ENCODE results near the gene SPACDR. TPM values are rescaled to one million over a fixed set of nuclear protein-coding genes. Genes with fewer than 3 reads are reported as not detected.

SPACDR gene
- total RNA-seq, 1 experiment from 2014 or later = not detected

GRCh38 chr7:100486111-100486636 is 22.1 kb upstream of the SPACDR start:
- Histone ChIP-seq H3K14ac (ENCODE audit: insufficient read depth, low read length) (no peak overlapping the region), H3K4ac (ENCODE audit: low read depth, low read length) (no peak overlapping the region), H4K8ac (replicated peaks; ENCODE audit: insufficient read length, low read depth, low read length) (no peak overlapping the region), H3K27ac (ENCODE audit: insufficient read length, low read depth, low read length) (no peak overlapping the region), H4K20me1 (ENCODE audit: control insufficient read depth, insufficient read depth, insufficient read length) (no peaks in the 10 kb centered on the region), H4K91ac (ENCODE audit: insufficient read length, low read depth, low read length) (no peak overlapping the region), H2BK15ac (ENCODE audit: low read depth, low read length) (no peak overlapping the region), H2BK5ac (ENCODE audit: insufficient read length, low read length) (no peak overlapping the region), H2AFZ (ENCODE audit: low read length) (no peak overlapping the region), H3K9ac (ENCODE audit: extremely low read depth, insufficient read length, low read length) (no peak overlapping the region), H3K79me1 (ENCODE audit: insufficient read depth, low read depth, low read length, poor library complexity, severe bottlenecking) (no peaks in the 10 kb centered on the region), H3K56ac (ENCODE audit: insufficient read length, low read depth, low read length) (no peak overlapping the region), H3K4me2 (ENCODE audit: insufficient read depth, insufficient read length, low read length) (no peak overlapping the region), H3K23me2 (ENCODE audit: insufficient read length, low read depth, low read length, poor library complexity, severe bottlenecking) (peaks cover 5% of the 10 kb centered on the region), H3K79me2 (ENCODE audit: insufficient read depth, low read length) (no peaks in the 10 kb centered on the region), H3K18ac (ENCODE audit: insufficient read length, low read depth, low read length) (no peak overlapping the region), H3T11ph (ENCODE audit: low read length) (no peak overlapping the region), H2BK12ac (ENCODE audit: insufficient read length, low read depth, low read length) (no peak overlapping the region), H2BK120ac (ENCODE audit: low read depth, low read length, poor library complexity, severe bottlenecking) (no peak overlapping the region), H3K27me3 (ENCODE audit: insufficient read depth, low read length) (no peaks in the 10 kb centered on the region), H2AK5ac (ENCODE audit: insufficient read length, low read length) (no peak overlapping the region), H2BK20ac (ENCODE audit: low read depth, low read length, poor library complexity, severe bottlenecking) (no peak overlapping the region), H3K9me3 (ENCODE audit: control insufficient read depth, low read depth, low read length) (no peaks in the 10 kb centered on the region), H4K5ac (ENCODE audit: insufficient read length, low read depth, low read length) (no peak overlapping the region), H3K4me1 (ENCODE audit: insufficient read depth, low read length) (peaks cover 2% of the 10 kb centered on the region; the same call in 1 of the 2 replicates), H3K23ac (ENCODE audit: insufficient read length, low read depth, low read length) (no peak overlapping the region)
- peaks cover 25 to 50% of the 10 kb centered on the region in 2 experiments for H3K4me1 Mint-ChIP-seq
- peaks cover 0 to 2% of the 10 kb centered on the region in 2 experiments; a peak in 2 of 5 replicates for H3K9me3 Mint-ChIP-seq
- H3K36me3 Mint-ChIP-seq (ENCODE audit: insufficient read depth in 1 of 3, low read depth in 3 of 3) = peaks cover 0 to 8% (median 0%) of the 10 kb centered on the region in 3 experiments; a peak in 1 of 7 replicates
- peak overlapping the region in 2 of 3 experiments; percentile 61; a peak in 5 of 7 replicates for H3K27ac Mint-ChIP-seq
- H3K27me3 Mint-ChIP-seq (ENCODE audit: low read depth) = no peaks in the 10 kb centered on the region
- H3K4me3 Mint-ChIP-seq = 0 out of 5 replicates have a peak overlapping the region, but pooled peaks of 1 of the 2 experiments have one; percentile 0
- WGBS (ENCODE audit: extremely low coverage, insufficient read length, low lambda C conversion rate) = no CpG with 5 or more reads among the region's 5 CpGs
- TF ChIP-seq, protein P1, sequence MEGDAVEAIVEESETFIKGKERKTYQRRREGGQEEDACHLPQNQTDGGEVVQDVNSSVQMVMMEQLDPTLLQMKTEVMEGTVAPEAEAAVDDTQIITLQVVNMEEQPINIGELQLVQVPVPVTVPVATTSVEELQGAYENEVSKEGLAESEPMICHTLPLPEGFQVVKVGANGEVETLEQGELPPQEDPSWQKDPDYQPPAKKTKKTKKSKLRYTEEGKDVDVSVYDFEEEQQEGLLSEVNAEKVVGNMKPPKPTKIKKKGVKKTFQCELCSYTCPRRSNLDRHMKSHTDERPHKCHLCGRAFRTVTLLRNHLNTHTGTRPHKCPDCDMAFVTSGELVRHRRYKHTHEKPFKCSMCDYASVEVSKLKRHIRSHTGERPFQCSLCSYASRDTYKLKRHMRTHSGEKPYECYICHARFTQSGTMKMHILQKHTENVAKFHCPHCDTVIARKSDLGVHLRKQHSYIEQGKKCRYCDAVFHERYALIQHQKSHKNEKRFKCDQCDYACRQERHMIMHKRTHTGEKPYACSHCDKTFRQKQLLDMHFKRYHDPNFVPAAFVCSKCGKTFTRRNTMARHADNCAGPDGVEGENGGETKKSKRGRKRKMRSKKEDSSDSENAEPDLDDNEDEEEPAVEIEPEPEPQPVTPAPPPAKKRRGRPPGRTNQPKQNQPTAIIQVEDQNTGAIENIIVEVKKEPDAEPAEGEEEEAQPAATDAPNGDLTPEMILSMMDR (conservative IDR thresholded peaks at IDR 0.05) = no peak
- DNase-seq = no peak

Measured in H9 (cell line).